Endothelial cell of umbilical vein (primary cell): ENCODE data around the gene SLC9C2. TPM values are rescaled to one million over a fixed set of nuclear protein-coding genes. Genes with fewer than 3 reads are reported as not detected.
A peak's percentile ranks its signal among the peaks of the same experiment; 100 is the strongest.

Experiments
- Bru-seq: library from RNA; stranded (reverse); fragments of 400-500 nt; gene quantifications from one replicate; lab custom pipeline; 2021; lab: Mats Ljungman, UMichigan
- BruChase-seq, 2 experiments: library from RNA; stranded (reverse); fragments of 400-500 nt; gene quantifications; one replicate each; lab custom pipeline; 2021; lab: Mats Ljungman, UMichigan
- BruUV-seq: library from RNA; stranded (reverse); fragments of 400-500 nt; replicated peaks from 2 replicates; lab custom pipeline; 2021; lab: Mats Ljungman, UMichigan
- CTCF ChIA-PET: fragments of 300-600, 350-600 bp; sonication (Branson Sonifier 250); formaldehyde crosslinking; loops from one replicate; lab custom pipeline; 2021; ENCODE audit warnings: antibody characterized with exemption, inconsistent platforms; lab: Charles Lee
- POLR2A ChIA-PET: fragments of 300-600, 350-600 bp; sonication (Branson Sonifier 250); formaldehyde crosslinking; loops from one replicate; lab custom pipeline; 2021; ENCODE audit warnings: antibody characterized with exemption, inconsistent platforms; lab: Charles Lee
- DNase-seq: peaks from one replicate; pipeline ENCODE4 v3.0.0-alpha.2; 2011; ENCODE audit warnings: low read depth, low spot score
- FAIRE-seq: peaks from 2 replicates; lab custom pipeline; 2011; peaks lifted over from hg19 to GRCh38; lab: Jason Lieb, UNC
- H2AFZ ChIP-seq: 2 replicates; pipeline ENCODE4 v1.6.0; 2012; ENCODE audit warnings: low read depth, low read length, control low read depth, inconsistent platforms
- H3K27ac ChIP-seq: 2 replicates; pipeline ENCODE4 v1.5.1; 2011; ENCODE audit warnings: low read depth, mild to moderate bottlenecking, control low read depth, low read length, moderate library complexity; ENCODE audit not compliant: insufficient read depth
- H3K27me3 ChIP-seq, 2 experiments: 2 replicates each; pipeline versions ENCODE4 v1.6.0 to v1.6.1; 2011; ENCODE audit warnings: low read length in 2 of 2, mixed read lengths in 1 of 2; ENCODE audit not compliant: control insufficient read depth in 2 of 2, insufficient read depth in 2 of 2
- H3K36me3 ChIP-seq, 2 experiments: 2 replicates in 1 of 2; 3 replicates in 1 of 2; pipeline ENCODE4 v1.5.1; 2011; ENCODE audit warnings: low read length in 2 of 2, mild to moderate bottlenecking in 1 of 2, moderate library complexity in 1 of 2; ENCODE audit not compliant: control insufficient read depth in 2 of 2, insufficient read depth in 2 of 2; ENCODE audit errors: extremely low read depth in 1 of 2
- H3K4me1 ChIP-seq: 3 replicates; pipeline ENCODE4 v1.5.1; 2011; ENCODE audit warnings: mild to moderate bottlenecking, low read length; ENCODE audit not compliant: control insufficient read depth, insufficient read depth; ENCODE audit errors: extremely low read depth
- H3K4me2 ChIP-seq: 2 replicates; pipeline ENCODE4 v1.6.1; 2011; ENCODE audit warnings: low read length, control low read depth, mixed read lengths; ENCODE audit not compliant: insufficient read depth
- H3K4me3 ChIP-seq, 3 experiments: fragments of 200-600 bp in 1 of 3; sonication (generic), shearing (Covaris generic) in 1 of 3; replicated peaks in 1 of 3; 2 replicates each; pipeline ENCODE4 v1.5.1; 2011 to 2016; ENCODE audit warnings: control low read depth in 3 of 3, low read length in 3 of 3, mild to moderate bottlenecking in 2 of 3, inconsistent platforms in 1 of 3, low read depth in 1 of 3, moderate library complexity in 1 of 3; ENCODE audit not compliant: insufficient read depth in 1 of 3
- H3K79me2 ChIP-seq: 2 replicates; pipeline ENCODE4 v1.6.0; 2012; ENCODE audit warnings: low read length, inconsistent platforms; ENCODE audit not compliant: control insufficient read depth, insufficient read depth
- H3K9ac ChIP-seq: replicated peaks from 2 replicates; pipeline ENCODE3; 2011; ENCODE audit warnings: low read length, control low read depth; ENCODE audit not compliant: insufficient read depth; ENCODE audit errors: extremely low read depth
- H3K9me1 ChIP-seq: replicated peaks from 3 replicates; pipeline ENCODE4 v1.6.0; 2011; ENCODE audit warnings: mild to moderate bottlenecking, low read length; ENCODE audit not compliant: control insufficient read depth, insufficient read depth; ENCODE audit errors: extremely low read depth
- H3K9me3 ChIP-seq: replicated peaks from 2 replicates; pipeline ENCODE4 v1.5.1; 2012; ENCODE audit warnings: low read length, inconsistent platforms; ENCODE audit not compliant: control insufficient read depth, insufficient read depth
- H4K20me1 ChIP-seq: replicated peaks from 2 replicates; pipeline ENCODE3; 2011; ENCODE audit warnings: mild to moderate bottlenecking, low read length; ENCODE audit not compliant: control insufficient read depth, insufficient read depth; ENCODE audit errors: extremely low read depth
- CTCF ChIP-seq, 2 donors: IDR thresholded peaks; 1 replicate in 1 of 2; 2 replicates in 1 of 2; pipeline ENCODE4 v1.5.1; 2011; ENCODE audit warnings: low read length in 2 of 2, mild to moderate bottlenecking in 2 of 2, moderate library complexity in 2 of 2, control low read depth in 1 of 2, inconsistent platforms in 1 of 2, low read depth in 1 of 2; ENCODE audit not compliant: insufficient read depth in 1 of 2; ENCODE audit errors: extremely low read depth in 1 of 2
- GATA2 ChIP-seq: IDR thresholded peaks from 2 replicates; pipeline ENCODE4 v1.7.0; 2011; ENCODE audit warnings: low read depth, mild to moderate bottlenecking, moderate library complexity, mixed read lengths, low read length; ENCODE audit not compliant: insufficient read length, insufficient read depth
- MAX ChIP-seq: IDR thresholded peaks from 2 replicates; pipeline ENCODE4 v1.6.1; 2011; ENCODE audit not compliant: insufficient read depth, insufficient read length
- MYC ChIP-seq: IDR thresholded peaks from one replicate; pipeline ENCODE4 v1.6.1; 2011; ENCODE audit warnings: mild to moderate bottlenecking, low read depth, low read length
- POLR2A ChIP-seq: IDR thresholded peaks from 2 replicates; pipeline ENCODE4 v1.6.1; 2012; ENCODE audit warnings: low read depth, mild to moderate bottlenecking, control low read depth, low read length
- POLR2AphosphoS5 ChIP-seq: IDR thresholded peaks from 2 replicates; pipeline ENCODE4 v1.6.1; 2012; ENCODE audit warnings: low read depth, mild to moderate bottlenecking, control low read depth, low read length, moderate library complexity; ENCODE audit not compliant: insufficient read depth
- dilution Hi-C: fragments of 300-500 bp; cut with MboI; formaldehyde crosslinking; loops from one replicate; pipeline ENCODE4 v1.15.0; 2019; ENCODE audit warnings: low sequenced_read_pairs; ENCODE audit not compliant: extremely low pct_ligation_motif_present
- intact Hi-C: fragments of 100-400 bp; cut with micrococcal nuclease; formaldehyde crosslinking; loops from one replicate; pipeline ENCODE4 v1.10.0; 2022
- long read RNA-seq: library from polyadenylated mRNA; stranded (forward); transcript quantifications from one replicate; pipeline ENCODE4 v2.0.0, GENCODE V29; 2021
- polyA minus RNA-seq, 3 experiments: library from RNA; depleted of rRNA, polyadenylated mRNA; stranded (reverse); fragments of >200 nt; gene quantifications; 1 replicate in 1 of 3; 2 replicates in 2 of 3; pipeline ENCODE4 v1.2.3, GENCODE V29; 2011
- polyA plus RNA-seq, 4 experiments: library from polyadenylated mRNA; depleted of rRNA in 3 of 4; stranded (reverse) in 3 of 4; unstranded in 1 of 4; fragments of >200 nt; gene quantifications; 2 replicates each; pipeline versions ENCODE4 v1.2.1 to v1.2.3, GENCODE V29; 2011 to 2012; ENCODE audit warnings: missing spikeins in 1 of 4
- total RNA-seq: library from RNA; stranded (reverse); gene quantifications from 2 replicates; pipeline ENCODE4 v1.2.3, GENCODE V29; 2021

The SLC9C2 gene
- total RNA-seq: 0.15 TPM in 1 of 2 replicates, not detected in the other
- polyA plus RNA-seq: not detected in 2 replicates
- polyA plus RNA-seq (2011; cell fraction: cytosol; rRNA removed): 0.10 TPM in 1 of 2 replicates, not detected in the other
- polyA plus RNA-seq (2011; cell fraction: nucleus; rRNA removed): not detected in 2 replicates
- not detected in 2 replicates for polyA plus RNA-seq (2012)
- not detected in 2 replicates for polyA minus RNA-seq
- not detected for polyA minus RNA-seq (2011; cell fraction: cytosol; rRNA and poly(A)+ RNA removed)
- not detected in 2 replicates for polyA minus RNA-seq (2011; cell fraction: nucleus; rRNA and poly(A)+ RNA removed)
- Bru-seq, nascent RNA: percentile 5 among the genes with signal in this experiment
- BruChase-seq, experiment 1, labeled RNA remaining after a 6-hour chase: percentile 5 among the genes with signal in this experiment
- BruChase-seq, experiment 2, labeled RNA remaining after a 2-hour chase: percentile 3 among the genes with signal in this experiment
- long read RNA-seq: 0 reads

GRCh38 chr1:173603056-173603591, at the start of gene SLC9C2:
Gene SLC9C2 (minus strand): TSS chr1:173603072. CDS start chr1:173601776, 1,296 bp downstream.
- TF ChIP-seq GATA2: no peak
- TF ChIP-seq MYC: no peak
- TF ChIP-seq POLR2AphosphoS5: no peak
- no peak for TF ChIP-seq MAX
- TF ChIP-seq POLR2A: no peak
- TF ChIP-seq CTCF (IDR thresholded peaks at IDR 0.05; ENCODE audit: extremely low read depth in 1 of 2, insufficient read depth in 1 of 2, low read depth in 1 of 2, low read length in 2 of 2): no peak
- ChIA-PET POLR2A (interaction anchor here (0.6 to 0.7 kb wide), 4 partner anchors 10 to 559 kb away, joined by 3 to 5 read pairs (median 4); no protein-coding TSS in a partner anchor), CTCF (interaction anchor here (0.7 to 1.2 kb wide), 2 partner anchors 13 to 21 kb away, joined by 3 read pairs; no protein-coding TSS in a partner anchor)
- H3K4me1 ChIP-seq: no peaks in the 10 kb centered on the region
- DNase-seq: peak; percentile 86
- FAIRE-seq: peak; percentile 89
- dilution Hi-C loops (no loop called here), intact Hi-C loops (no loop called here)
- H3K4me2 ChIP-seq: peak within 1 kb of the TSS; percentile 61
- H4K20me1 ChIP-seq: no peaks in the 10 kb centered on the region
- H3K9me3 ChIP-seq: no peaks in the 10 kb centered on the region
- no peaks in the 10 kb centered on the region for H3K9me1 ChIP-seq
- H3K79me2 ChIP-seq: no peaks in the 10 kb centered on the region
- no peak within 1 kb of the TSS for H3K27ac ChIP-seq
- no peak within 1 kb of the TSS for H3K9ac ChIP-seq
- H3K27me3 ChIP-seq: peaks cover 0 to 2% of the 10 kb centered on the region in 2 experiments
- H3K4me3 ChIP-seq: peak within 1 kb of the TSS; percentile 4 to 57 (median 20)
- H2AFZ ChIP-seq: peak within 1 kb of the TSS; percentile 92
- BruUV-seq: TSS peak; percentile 42
- no peaks in the 10 kb centered on the region for H3K36me3 ChIP-seq
